Muscle layer of duodenum (tissue), 2 donors: Measurements from ENCODE around the gene NR1H4.
A peak's percentile ranks its signal among the peaks of the same experiment; 100 is the strongest.
"Not testable (repeated sequence)": the region's sequence is repeated elsewhere in the genome, so short reads cannot be mapped to it uniquely, and the experiment has no call there.

ENCODE experiments used
- H3K27ac ChIP-seq: one replicate; pipeline ENCODE4 v1.7.0; 2013; ENCODE audit warnings: mild to moderate bottlenecking, low read length
- H3K27me3 ChIP-seq: one replicate; pipeline ENCODE4 v1.7.0; 2013; ENCODE audit warnings: low read depth, mild to moderate bottlenecking, control low read depth, low read length
- H3K36me3 ChIP-seq, 2 donors: one replicate each; pipeline ENCODE4 v1.7.0; 2013; ENCODE audit warnings: low read length in 2 of 2, control low read depth in 1 of 2, mild to moderate bottlenecking in 1 of 2; ENCODE audit not compliant: insufficient read depth in 2 of 2, control insufficient read depth in 1 of 2
- H3K4me1 ChIP-seq, 2 donors: one replicate each; pipeline ENCODE4 v1.7.0; 2013; ENCODE audit warnings: low read length in 2 of 2, mild to moderate bottlenecking in 2 of 2, control low read depth in 1 of 2, moderate library complexity in 1 of 2; ENCODE audit not compliant: insufficient read depth in 2 of 2, control insufficient read depth in 1 of 2
- H3K4me3 ChIP-seq, 2 donors: one replicate each; pipeline ENCODE4 v1.7.0; 2013; ENCODE audit warnings: low read length in 2 of 2, low read depth in 1 of 2, mild to moderate bottlenecking in 1 of 2
- H3K9me3 ChIP-seq, 2 donors: one replicate each; pipeline ENCODE4 v1.7.0; 2013; ENCODE audit warnings: low read length in 2 of 2, control low read depth in 1 of 2, mild to moderate bottlenecking in 1 of 2; ENCODE audit not compliant: control insufficient read depth in 1 of 2
- donor health status: healthy.

The NR1H4 gene

DNA sequence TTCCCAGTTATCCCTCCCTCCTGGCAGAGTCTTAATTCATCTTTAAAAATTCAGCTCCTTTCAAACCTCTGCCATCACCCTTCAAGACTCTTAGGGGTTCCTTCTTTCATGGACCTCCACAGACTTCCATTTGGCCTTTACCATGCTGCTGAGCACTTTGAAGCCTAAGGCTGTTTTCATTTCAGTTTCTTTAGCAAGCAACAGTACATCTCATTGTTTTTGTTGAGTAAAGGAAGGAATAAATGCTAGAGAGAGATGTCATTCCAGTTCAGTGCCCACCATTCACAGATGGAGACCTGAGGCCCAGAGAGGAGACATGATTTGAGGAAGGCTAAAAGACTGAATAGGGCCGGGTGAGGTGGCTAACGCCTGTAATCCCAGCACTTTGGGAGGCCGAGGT is 98.5 kb downstream of the NR1H4 start:
- H3K27ac ChIP-seq = no peak overlapping the region
- peaks cover 0 to 13% of the 10 kb centered on the region in 2 donors for H3K4me1 ChIP-seq
- H3K36me3 ChIP-seq = no peaks in the 10 kb centered on the region
- H3K9me3 ChIP-seq = no peaks in the 10 kb centered on the region
- H3K27me3 ChIP-seq = no peaks in the 10 kb centered on the region
- H3K4me3 ChIP-seq = no peak overlapping the region

DNA sequence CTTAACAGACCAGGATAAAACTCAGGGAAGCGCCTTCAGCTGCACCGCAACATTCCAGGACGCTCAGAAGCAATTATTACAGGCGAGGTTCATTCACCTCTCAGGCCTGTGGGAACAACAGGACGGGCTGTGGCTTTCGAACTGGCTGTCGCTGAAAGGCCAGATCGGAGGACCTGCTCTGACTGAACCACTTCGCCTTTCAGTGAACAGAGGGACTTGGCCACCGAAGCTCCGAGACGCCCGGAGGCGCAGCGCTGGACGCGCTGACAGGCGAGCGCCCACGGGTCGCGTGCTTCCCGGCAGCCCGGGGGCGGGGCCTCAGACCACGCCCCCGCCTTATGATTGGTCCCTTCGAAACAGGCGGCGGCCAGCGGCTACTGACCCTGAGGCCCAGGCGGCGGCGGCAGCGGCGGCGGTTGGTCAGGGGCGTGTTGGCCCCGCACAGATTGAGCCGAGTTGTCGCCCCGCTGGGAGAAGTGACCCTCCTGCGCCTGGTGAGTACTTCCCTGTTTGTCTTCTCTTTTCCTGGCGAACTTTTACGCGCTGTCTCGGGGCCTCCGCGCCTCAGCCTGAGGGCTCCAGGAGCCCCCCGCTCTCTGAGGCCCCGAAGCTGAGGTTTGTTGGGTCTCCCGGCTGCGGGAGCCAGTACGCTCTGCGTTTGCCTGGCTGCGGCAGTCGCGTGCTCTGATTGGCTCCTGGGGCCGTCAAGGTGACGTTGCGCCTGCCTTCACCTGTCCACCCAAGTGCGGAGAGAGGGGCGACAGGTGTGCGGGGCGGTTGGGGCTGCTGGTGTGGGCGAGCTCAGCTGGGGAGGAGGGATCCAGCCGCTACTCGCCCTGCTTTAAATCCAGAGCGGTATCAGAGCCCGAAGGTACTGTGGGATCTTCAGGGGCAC is 99.9 kb downstream of the NR1H4 start, which contains the start of gene GAS2L3:
Gene GAS2L3 (plus strand): TSS at position 393 of the 895 bp plus-strand sequence. CDS start 21,221 bp downstream, outside the sequence.
- H3K36me3 ChIP-seq = no peaks in the 10 kb centered on the region
- no peaks in the 10 kb centered on the region for H3K27me3 ChIP-seq
- H3K4me3 ChIP-seq = peak within 1 kb of the TSS; percentile 80 to 81
- H3K9me3 ChIP-seq = no peaks in the 10 kb centered on the region
- H3K27ac ChIP-seq = peak within 1 kb of the TSS; percentile 74
- H3K4me1 ChIP-seq = peaks cover 0 to 13% of the 10 kb centered on the region in 2 donors

DNA sequence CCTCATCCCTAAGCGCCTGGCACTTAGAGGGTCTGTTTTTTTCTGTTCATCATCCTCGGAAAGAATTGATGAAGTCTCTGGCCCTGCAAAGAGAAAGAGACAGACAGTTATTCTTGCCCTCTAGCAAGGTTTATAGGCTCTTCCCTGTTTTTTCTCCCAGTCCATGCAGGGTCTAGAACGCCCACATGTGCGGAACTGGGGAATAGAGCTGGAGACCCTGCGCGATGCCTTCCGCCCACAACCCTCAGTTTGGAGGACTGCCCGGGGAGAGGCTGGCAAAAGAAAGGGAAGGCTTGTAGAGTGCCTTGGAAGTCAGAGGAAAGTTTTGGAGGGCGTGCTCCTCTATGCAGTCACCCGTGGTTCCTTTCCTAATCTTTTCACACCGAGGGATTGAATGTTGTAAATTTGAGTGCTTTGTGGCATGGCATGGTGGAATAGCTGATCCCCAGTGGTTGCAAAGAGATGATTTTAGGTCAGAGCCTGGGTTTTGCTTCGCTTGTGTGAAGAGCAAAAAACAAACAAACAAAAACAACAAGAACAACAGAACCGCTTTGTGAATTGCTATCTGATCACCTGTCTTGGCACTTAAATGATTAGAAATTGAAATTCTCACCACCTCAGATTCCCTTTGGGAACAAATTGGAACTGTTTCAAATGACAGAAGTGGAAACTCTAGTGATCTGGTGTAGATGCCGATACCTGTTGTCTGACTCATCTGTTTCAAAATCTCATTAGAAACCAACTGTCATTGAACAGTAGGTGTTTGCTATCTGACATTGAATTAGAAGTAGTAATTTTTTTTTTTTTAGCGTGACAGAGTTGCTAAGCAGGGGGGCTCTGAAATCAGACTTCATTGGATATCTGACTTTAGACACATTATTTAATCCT is 100.8 kb downstream of the NR1H4 start:
- H3K4me1 ChIP-seq = peaks cover 0 to 13% of the 10 kb centered on the region in 2 donors
- peak overlapping the region; percentile 74 for H3K27ac ChIP-seq
- no peaks in the 10 kb centered on the region for H3K9me3 ChIP-seq
- H3K4me3 ChIP-seq = peak overlapping the region; percentile 80 to 81
- H3K36me3 ChIP-seq = no peaks in the 10 kb centered on the region
- no peaks in the 10 kb centered on the region for H3K27me3 ChIP-seq

DNA sequence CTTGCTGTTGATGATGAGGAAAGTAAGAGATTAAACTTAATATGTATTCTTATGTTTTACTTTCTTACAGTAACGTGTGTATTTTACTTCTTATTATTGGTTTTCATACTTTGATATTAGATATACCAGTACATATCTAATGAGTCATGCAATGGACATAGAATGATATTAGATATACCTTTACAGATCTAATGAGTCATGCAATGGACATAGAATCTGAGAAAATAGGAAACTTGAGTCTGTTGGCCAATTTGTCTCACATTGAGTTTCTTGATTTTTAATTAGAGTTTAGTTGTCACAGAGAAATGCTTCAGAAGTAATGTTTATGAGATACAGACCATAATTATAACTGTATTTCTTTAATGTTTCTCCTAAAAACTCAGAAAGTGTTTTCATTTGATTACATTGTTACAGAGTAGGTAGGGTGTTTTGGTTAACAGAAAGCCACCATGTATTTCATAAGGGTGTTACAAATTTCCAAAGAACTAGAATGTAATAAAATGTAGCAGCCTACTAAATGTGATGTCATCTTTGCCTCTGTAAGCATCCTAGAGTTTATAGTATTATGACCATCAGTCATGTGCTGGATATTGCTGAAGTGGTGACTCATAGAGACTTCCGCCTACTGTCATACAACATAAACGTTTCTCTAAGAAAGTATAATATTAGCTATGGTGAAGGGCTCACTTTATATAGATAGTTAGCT is 102.8 kb downstream of the NR1H4 start:
- H3K36me3 ChIP-seq = no peaks in the 10 kb centered on the region
- H3K27me3 ChIP-seq = no peaks in the 10 kb centered on the region
- no peaks in the 10 kb centered on the region for H3K9me3 ChIP-seq
- no peak overlapping the region for H3K27ac ChIP-seq
- no peak overlapping the region for H3K4me3 ChIP-seq
- peaks cover 0 to 13% of the 10 kb centered on the region in 2 donors for H3K4me1 ChIP-seq

DNA sequence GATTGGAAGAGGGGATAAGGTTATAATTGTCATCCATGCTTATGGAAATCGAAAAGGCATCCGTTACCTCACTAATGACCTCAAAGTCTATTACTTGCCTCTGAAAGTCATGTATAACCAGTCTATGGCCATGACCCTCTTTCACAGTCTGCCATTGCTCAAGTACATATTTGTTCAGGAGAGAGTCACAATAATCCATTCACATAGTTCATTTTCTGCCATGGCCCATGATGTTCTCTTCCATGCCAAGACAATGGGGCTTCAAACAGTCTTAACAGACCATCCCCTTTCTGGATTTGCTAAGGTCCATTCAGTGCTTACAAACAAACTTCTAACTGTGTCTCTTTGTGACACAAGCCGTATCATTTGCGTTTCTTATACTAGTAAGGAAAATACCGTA is 105.3 kb downstream of the NR1H4 start:
- Histone ChIP-seq H3K36me3 (no peaks in the 10 kb centered on the region), H3K9me3 (peaks cover 0 to 4% of the 10 kb centered on the region in 2 donors), H3K27me3 (no peaks in the 10 kb centered on the region), H3K4me3 (no peak overlapping the region), H3K27ac (no peak overlapping the region), H3K4me1 (peaks cover 0 to 12% of the 10 kb centered on the region in 2 donors)

DNA sequence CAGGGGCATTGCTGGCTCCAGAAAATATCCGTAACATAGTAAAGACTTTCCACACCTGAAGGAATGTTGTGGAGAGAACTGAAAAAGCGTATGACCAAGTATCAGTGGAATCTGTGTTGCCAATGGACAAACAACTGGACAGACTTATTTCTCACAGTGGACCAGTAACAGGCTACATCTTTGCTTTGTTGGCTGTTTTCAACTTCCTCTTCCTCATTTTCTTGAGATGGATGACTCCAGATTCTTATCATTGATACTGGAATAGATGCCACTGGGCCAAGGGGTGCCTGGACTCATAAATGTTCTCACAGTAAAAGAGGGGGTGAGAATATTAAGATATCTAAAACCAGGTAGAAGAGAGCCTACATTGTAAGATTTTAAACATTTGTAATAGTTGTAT is 106.2 kb downstream of the NR1H4 start:
- Histone ChIP-seq H3K4me1 (peaks cover 0 to 3% of the 10 kb centered on the region in 2 donors), H3K27me3 (no peaks in the 10 kb centered on the region), H3K36me3 (no peaks in the 10 kb centered on the region), H3K9me3 (peaks cover 0 to 4% of the 10 kb centered on the region in 2 donors), H3K4me3 (no peak overlapping the region), H3K27ac (no peak overlapping the region)

DNA sequence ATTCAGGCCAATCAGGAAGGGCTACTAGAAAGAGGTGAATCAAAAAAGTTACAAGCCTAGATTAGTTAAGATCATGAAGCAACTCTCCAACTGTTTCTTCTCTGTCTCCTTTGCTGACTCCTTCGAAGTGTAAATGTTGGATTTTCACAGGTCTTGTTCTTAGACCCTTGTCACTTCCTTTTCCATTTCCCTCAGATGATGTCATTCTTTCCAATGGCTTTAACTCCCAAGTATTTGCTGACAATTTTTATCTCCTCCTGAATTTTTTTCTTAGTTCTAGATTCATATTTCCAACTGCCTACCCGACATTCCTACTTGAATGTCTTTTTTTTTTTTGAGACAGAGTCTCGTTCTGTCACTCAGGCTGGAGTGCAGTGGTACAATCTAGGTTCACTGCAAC is 110.6 kb downstream of the NR1H4 start:
- H3K9me3 ChIP-seq = peaks cover 0 to 12% of the 10 kb centered on the region in 2 donors
- H3K27ac ChIP-seq = no peak overlapping the region
- no peak overlapping the region for H3K4me3 ChIP-seq
- no peaks in the 10 kb centered on the region for H3K27me3 ChIP-seq
- H3K36me3 ChIP-seq = no peaks in the 10 kb centered on the region
- H3K4me1 ChIP-seq = no peaks in the 10 kb centered on the region

DNA sequence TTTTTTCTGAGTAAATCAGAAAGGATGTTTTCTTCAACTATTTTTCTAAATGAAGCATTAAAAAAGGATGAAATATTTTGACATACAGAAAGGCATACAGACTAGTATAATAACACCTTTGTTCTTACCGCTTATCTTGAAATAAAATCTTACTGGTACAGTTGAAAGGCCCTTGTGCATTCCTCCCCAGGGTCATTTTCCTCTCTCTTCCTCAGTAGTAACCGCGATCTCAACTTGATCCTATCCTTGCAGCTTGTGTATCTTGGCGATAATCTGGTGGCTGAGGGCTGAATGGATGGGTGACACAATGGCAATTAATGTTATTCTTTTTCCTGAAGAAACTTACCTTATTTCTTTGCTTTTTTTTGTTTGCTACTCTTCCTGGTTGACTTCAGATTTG is 118.3 kb downstream of the NR1H4 start:
- Histone ChIP-seq H3K27ac (no peak overlapping the region), H3K36me3 (no peaks in the 10 kb centered on the region), H3K27me3 (no peaks in the 10 kb centered on the region), H3K9me3 (peaks cover 0 to 7% of the 10 kb centered on the region in 2 donors), H3K4me1 (no peaks in the 10 kb centered on the region), H3K4me3 (no peak overlapping the region)

DNA sequence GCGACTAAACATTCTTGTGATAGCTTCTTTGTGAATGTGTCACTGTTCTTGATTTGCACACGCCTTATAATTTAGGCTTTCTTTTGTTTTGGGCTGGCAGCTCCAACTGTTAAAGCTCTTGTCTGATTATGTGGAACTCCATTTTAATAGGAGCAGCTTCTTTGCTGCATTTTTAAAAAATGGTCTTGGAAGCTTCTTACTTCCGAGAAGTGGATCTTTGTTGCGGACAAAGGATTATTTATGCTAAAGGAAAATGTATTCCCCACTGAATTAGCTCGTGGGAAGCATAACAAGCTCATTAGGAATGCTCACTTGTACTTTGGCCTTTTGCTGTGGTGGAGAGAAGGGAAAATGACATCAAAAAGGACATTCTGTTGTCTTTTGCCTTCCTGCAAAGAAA is 119.8 kb downstream of the NR1H4 start:
- Histone ChIP-seq H3K9me3 (peaks cover 0 to 5% of the 10 kb centered on the region in 2 donors), H3K27me3 (no peaks in the 10 kb centered on the region), H3K4me3 (no peak overlapping the region), H3K4me1 (no peaks in the 10 kb centered on the region), H3K27ac (no peak overlapping the region), H3K36me3 (no peaks in the 10 kb centered on the region)

DNA sequence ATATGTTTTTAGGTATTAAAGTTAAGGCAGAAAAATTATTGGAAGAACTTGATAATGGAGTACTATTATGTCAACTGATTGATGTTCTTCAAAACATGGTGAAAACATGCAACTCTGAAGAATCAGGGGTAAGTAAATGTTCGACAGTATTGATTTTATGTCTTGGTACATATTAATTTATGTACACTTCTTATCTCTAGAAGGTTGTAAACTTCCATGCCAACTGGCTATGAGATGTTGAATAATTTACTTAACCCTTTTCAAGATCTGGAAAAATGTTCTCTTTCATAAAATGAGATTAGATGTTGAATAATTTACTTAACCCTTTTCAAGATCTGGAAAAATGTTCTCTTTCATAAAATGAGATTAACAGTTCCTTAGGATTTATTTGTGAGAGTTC is 128.0 kb downstream of the NR1H4 start:
- Histone ChIP-seq H3K36me3 (no peaks in the 10 kb centered on the region), H3K4me1 (no peaks in the 10 kb centered on the region), H3K4me3 (no peak overlapping the region), H3K27me3 (no peaks in the 10 kb centered on the region), H3K27ac (no peak overlapping the region), H3K9me3 (no peaks in the 10 kb centered on the region)

DNA sequence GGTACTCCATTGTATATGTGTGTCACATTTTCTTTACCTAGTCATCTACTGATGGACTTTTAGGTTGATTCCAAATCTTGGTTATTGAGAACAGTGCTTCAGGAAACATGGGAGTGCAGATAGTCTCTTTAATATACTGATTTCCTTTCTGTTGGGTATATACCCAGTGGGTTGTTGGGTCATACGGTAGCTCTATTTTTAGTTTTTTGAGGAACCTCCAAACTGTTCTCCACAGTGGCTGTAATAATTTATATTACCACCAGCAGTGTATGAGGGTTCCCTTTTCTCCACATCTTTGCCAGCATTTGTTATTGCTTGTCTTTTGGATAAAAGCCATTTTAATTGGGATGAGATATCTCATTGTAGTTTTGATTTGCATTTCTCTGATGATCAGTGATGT is 129.3 kb downstream of the NR1H4 start:
- not testable (repeated sequence) for H3K27me3 ChIP-seq, H3K4me3 ChIP-seq, H3K27ac ChIP-seq, H3K4me1 ChIP-seq, H3K36me3 ChIP-seq, H3K9me3 ChIP-seq
